HG02973 (cell line): Measurements from ENCODE around the gene HES4.
A peak's percentile ranks its signal among the peaks of the same experiment; 100 is the strongest.
"Not testable (repeated sequence)": the region's sequence is repeated elsewhere in the genome, so short reads cannot be mapped to it uniquely, and the experiment has no call there.

Source experiments
- ATAC-seq: cut with Tn5 transposase; IDR thresholded peaks from one replicate; pipeline ENCODE4 v1.9.1; 2021; ENCODE audit warnings: moderate library complexity; ENCODE audit not compliant: unreplicated experiment

Gene HES4

GRCh38 chr1:1019122-1019999 is 19.5 kb upstream of the HES4 start:
- ATAC-seq, result peak; percentile 53

GRCh38 chr1:1018321-1018685 is 18.4 kb upstream of the HES4 start:
- not testable (repeated sequence) for ATAC-seq

GRCh38 chr1:1017397-1018320 is 17.8 kb upstream of the HES4 start:
- not testable (repeated sequence) for ATAC-seq

- ATAC-seq, result no peak
These were observed 15.1 kb upstream of the HES4 start for GRCh38 chr1:1014799-1015681.

GRCh38 chr1:1013922-1014648 is 14.2 kb upstream of the HES4 start:
- ATAC-seq, result no peak

GRCh38 chr1:1013105-1013921 is 13.4 kb upstream of the HES4 start, which contains the start of gene ISG15:
TSS of gene ISG15 (plus strand) at chr1:1013497. CDS start at chr1:1013574, 77 bp downstream.
- ATAC-seq, result peak; percentile 67

GRCh38 chr1:1012736-1013104 is 12.8 kb upstream of the HES4 start:
- ATAC-seq, result not testable (repeated sequence)

GRCh38 chr1:1011396-1011949 is 11.6 kb upstream of the HES4 start:
- no peak for ATAC-seq

GRCh38 chr1:1010131-1010530 is 10.2 kb upstream of the HES4 start:
- ATAC-seq, result not testable (repeated sequence)

- ATAC-seq, result no peak
These were observed 6.6 kb upstream of the HES4 start for GRCh38 chr1:1006305-1007159.

- ATAC-seq, result no peak
These were observed 5.9 kb upstream of the HES4 start for GRCh38 chr1:1005774-1006304.

- ATAC-seq, result no peak
These were observed 5.1 kb upstream of the HES4 start for GRCh38 chr1:1004780-1005697.

- no peak for ATAC-seq
These were observed 4.5 kb upstream of the HES4 start for GRCh38 chr1:1004420-1004779.

GRCh38 chr1:1003618-1004419 is 3.9 kb upstream of the HES4 start:
- ATAC-seq, result no peak

- no peak for ATAC-seq
These were observed 1.3 kb upstream of the HES4 start for GRCh38 chr1:1001057-1001783.
